Measurements from ENCODE around the gene GLIS1. TPM values are rescaled to one million over a fixed set of nuclear protein-coding genes. Genes with fewer than 3 reads are reported as not detected.

The GLIS1 gene
- total RNA-seq, 1 experiment from 2014 or later: 0.13 TPM

GRCh38 chr1:53536606-53537005 is 202.4 kb downstream of the GLIS1 start:
- intact Hi-C loops (cut with micrococcal nuclease; ENCODE audit: unreplicated experiment): no loop called here
- TF ChIP-seq, protein P1, sequence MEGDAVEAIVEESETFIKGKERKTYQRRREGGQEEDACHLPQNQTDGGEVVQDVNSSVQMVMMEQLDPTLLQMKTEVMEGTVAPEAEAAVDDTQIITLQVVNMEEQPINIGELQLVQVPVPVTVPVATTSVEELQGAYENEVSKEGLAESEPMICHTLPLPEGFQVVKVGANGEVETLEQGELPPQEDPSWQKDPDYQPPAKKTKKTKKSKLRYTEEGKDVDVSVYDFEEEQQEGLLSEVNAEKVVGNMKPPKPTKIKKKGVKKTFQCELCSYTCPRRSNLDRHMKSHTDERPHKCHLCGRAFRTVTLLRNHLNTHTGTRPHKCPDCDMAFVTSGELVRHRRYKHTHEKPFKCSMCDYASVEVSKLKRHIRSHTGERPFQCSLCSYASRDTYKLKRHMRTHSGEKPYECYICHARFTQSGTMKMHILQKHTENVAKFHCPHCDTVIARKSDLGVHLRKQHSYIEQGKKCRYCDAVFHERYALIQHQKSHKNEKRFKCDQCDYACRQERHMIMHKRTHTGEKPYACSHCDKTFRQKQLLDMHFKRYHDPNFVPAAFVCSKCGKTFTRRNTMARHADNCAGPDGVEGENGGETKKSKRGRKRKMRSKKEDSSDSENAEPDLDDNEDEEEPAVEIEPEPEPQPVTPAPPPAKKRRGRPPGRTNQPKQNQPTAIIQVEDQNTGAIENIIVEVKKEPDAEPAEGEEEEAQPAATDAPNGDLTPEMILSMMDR (conservative IDR thresholded peaks at IDR 0.05; ENCODE audit: low read depth, low read length): no peak
- TF ChIP-seq EZH2 (IDR thresholded peaks at IDR 0.05; ENCODE audit: borderline replicate concordance, low read depth, low read length, poor library complexity, severe bottlenecking): no peak
- no peak overlapping the region for H3K4me3 ChIP-seq (ENCODE audit: low read depth, low read length, poor library complexity, severe bottlenecking)
- H3K36me3 ChIP-seq (ENCODE audit: insufficient read depth, low read length, poor library complexity, severe bottlenecking): no peaks in the 10 kb centered on the region
- no peak for DNase-seq (ENCODE audit: low spot score)
- H3K27ac ChIP-seq (ENCODE audit: low read depth, low read length, poor library complexity, severe bottlenecking): no peak overlapping the region
- no TSS peak for BruUV-seq (replicated peaks)
- no peaks in the 10 kb centered on the region for H3K9me3 ChIP-seq (ENCODE audit: low read depth, low read length, poor library complexity, severe bottlenecking)
- CTCF ChIA-PET: no interaction called here
- POLR2A ChIA-PET (ENCODE audit: low non-redundant PET): no interaction called here
- H3K27me3 ChIP-seq (replicated peaks; ENCODE audit: insufficient read depth, low read depth, low read length, poor library complexity): no peaks in the 10 kb centered on the region
- H3K4me1 ChIP-seq (ENCODE audit: insufficient read depth, low read length, poor library complexity, severe bottlenecking): no peaks in the 10 kb centered on the region

DNA sequence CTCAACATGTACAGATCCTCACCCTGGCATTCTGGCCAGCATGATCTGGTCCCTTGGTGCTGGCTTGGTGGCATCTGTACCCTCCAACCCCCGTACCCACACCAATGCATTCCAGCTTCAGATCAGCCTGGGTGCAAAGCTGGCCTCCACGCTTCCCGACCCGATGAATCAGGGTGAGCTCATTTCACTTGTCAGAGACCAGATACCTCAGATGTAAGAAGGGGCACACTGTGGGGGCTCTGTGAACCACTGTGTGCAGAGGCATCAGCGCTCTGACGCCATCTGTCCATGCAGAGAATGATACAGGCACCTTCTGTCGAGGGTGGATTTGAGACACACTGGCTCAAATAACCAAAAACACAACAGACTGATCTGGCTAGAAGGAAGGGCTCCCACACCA is 203.1 kb downstream of the GLIS1 start:
- H3K4me3 ChIP-seq (ENCODE audit: low read depth, low read length, poor library complexity, severe bottlenecking): no peak overlapping the region
- no peaks in the 10 kb centered on the region for H3K27me3 ChIP-seq (replicated peaks; ENCODE audit: insufficient read depth, low read depth, low read length, poor library complexity)
- no peaks in the 10 kb centered on the region for H3K4me1 ChIP-seq (ENCODE audit: insufficient read depth, low read length, poor library complexity, severe bottlenecking)
- H3K9me3 ChIP-seq (ENCODE audit: low read depth, low read length, poor library complexity, severe bottlenecking): no peaks in the 10 kb centered on the region
- DNase-seq (ENCODE audit: low spot score): no peak
- H3K27ac ChIP-seq (ENCODE audit: low read depth, low read length, poor library complexity, severe bottlenecking): no peak overlapping the region
- ChIA-PET CTCF (no interaction called here), POLR2A (ENCODE audit: low non-redundant PET) (no interaction called here)
- no TSS peak for BruUV-seq (replicated peaks)
- TF ChIP-seq, protein P1 (conservative IDR thresholded peaks at IDR 0.05; ENCODE audit: low read depth, low read length): no peak
- TF ChIP-seq EZH2 (IDR thresholded peaks at IDR 0.05; ENCODE audit: borderline replicate concordance, low read depth, low read length, poor library complexity, severe bottlenecking): no peak
- H3K36me3 ChIP-seq (ENCODE audit: insufficient read depth, low read length, poor library complexity, severe bottlenecking): no peaks in the 10 kb centered on the region
- intact Hi-C loops (cut with micrococcal nuclease; ENCODE audit: unreplicated experiment): no loop called here

- H3K36me3 ChIP-seq (ENCODE audit: insufficient read depth, low read length, poor library complexity, severe bottlenecking): no peaks in the 10 kb centered on the region
- no peak for DNase-seq (ENCODE audit: low spot score)
- no TSS peak for BruUV-seq (replicated peaks)
- H3K27ac ChIP-seq (ENCODE audit: low read depth, low read length, poor library complexity, severe bottlenecking): no peak overlapping the region
- no peaks in the 10 kb centered on the region for H3K27me3 ChIP-seq (replicated peaks; ENCODE audit: insufficient read depth, low read depth, low read length, poor library complexity)
- H3K9me3 ChIP-seq (ENCODE audit: low read depth, low read length, poor library complexity, severe bottlenecking): no peaks in the 10 kb centered on the region
- ChIA-PET CTCF (no interaction called here), POLR2A (ENCODE audit: low non-redundant PET) (no interaction called here)
- intact Hi-C loops (cut with micrococcal nuclease; ENCODE audit: unreplicated experiment): no loop called here
- H3K4me3 ChIP-seq (ENCODE audit: low read depth, low read length, poor library complexity, severe bottlenecking): no peak overlapping the region
- no peak for TF ChIP-seq EZH2 (IDR thresholded peaks at IDR 0.05; ENCODE audit: borderline replicate concordance, low read depth, low read length, poor library complexity, severe bottlenecking)
- TF ChIP-seq, protein P1 (conservative IDR thresholded peaks at IDR 0.05; ENCODE audit: low read depth, low read length): no peak
- H3K4me1 ChIP-seq (ENCODE audit: insufficient read depth, low read length, poor library complexity, severe bottlenecking): no peaks in the 10 kb centered on the region
Observed at GRCh38 chr1:53535226-53535625, 203.7 kb downstream of the GLIS1 start.

All from A673 (cell line).